CD4-positive, alpha-beta T cell treated with Interleukin-15 for 1 hour (primary cell): Measurements from ENCODE around the gene TMPRSS13.

Experiments used
- DNase-seq: peaks from one replicate; pipeline ENCODE4 v3.0.0-alpha.2; 2020

TMPRSS13 gene

GRCh38 chr11:117885777-117886176 lies 43.4 kb downstream of the TMPRSS13 start:
- DNase-seq: no peak

DNA sequence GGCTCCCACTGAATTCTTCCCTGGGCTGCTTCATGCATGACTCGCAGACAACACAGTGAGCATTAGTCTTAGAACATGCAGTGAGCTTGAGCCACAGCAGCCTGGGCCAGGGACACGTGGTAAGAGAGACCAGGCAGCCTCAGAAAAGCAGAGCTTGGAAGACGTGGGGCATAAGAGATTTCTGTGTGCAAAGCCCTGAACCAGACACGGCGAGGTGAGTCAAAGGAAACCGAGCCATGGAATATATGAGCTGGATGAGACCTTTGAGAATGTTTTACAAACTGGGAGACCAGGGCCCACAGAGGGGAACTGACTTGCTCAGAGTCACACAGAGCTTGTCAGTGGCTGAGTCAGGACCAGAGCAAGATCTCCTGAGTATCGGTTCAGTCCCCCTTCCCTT lies 44.2 kb downstream of the TMPRSS13 start:
- DNase-seq: no peak

DNA sequence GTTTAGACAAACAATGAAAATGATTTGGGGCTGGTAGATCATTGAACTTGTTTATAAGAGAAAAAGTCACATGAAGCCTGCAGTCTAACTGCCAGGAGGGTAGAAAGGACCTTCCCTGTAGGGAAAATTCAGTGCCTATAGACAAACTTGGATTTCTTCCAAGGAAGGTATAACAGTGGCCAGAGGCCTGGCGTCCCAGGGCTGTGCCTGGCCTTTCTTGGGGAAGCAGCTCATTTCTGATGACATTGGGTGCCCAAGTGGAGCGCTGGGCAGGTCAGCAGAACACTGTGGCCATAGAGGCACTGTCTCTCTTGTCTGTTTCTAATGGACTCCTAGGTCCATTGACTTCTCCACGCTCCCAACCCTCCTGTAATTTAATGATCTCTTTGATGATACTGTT lies 46.1 kb downstream of the TMPRSS13 start:
- DNase-seq: no peak

DNA sequence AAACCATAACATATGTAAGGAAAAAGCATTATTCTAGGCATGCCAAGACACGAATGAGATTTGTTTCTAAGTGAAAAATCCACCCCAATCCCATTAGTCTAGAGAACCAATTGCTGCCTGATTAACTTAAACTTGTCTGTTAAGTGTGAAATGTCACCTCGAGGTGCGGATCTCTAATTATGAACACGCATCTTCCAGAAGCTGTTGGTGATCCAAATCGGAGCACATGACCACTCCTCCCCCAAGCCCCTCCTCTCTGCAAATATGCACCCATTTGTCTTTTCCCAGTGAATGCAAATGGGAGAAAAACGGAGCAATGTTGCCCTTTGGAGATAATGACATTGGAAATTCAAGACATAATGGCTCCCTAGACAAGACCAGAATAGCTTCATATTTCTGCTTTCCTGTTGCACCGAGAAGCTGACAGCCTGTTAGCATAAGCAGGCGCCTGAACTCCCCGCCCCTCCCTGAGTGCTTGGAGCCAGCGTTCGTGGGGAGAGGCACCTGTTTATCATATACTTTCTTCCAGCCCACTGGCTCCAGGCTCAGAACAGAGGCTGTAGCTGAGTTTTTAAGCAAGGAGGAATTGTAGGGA lies 46.8 kb downstream of the TMPRSS13 start:
- no peak for DNase-seq

- DNase-seq: no peak
Measured at GRCh38 chr11:117881217-117881616, 48.0 kb downstream of the TMPRSS13 start.

GRCh38 chr11:117879516-117880480 lies 49.4 kb downstream of the TMPRSS13 start:
- DNase-seq: no peak

DNA sequence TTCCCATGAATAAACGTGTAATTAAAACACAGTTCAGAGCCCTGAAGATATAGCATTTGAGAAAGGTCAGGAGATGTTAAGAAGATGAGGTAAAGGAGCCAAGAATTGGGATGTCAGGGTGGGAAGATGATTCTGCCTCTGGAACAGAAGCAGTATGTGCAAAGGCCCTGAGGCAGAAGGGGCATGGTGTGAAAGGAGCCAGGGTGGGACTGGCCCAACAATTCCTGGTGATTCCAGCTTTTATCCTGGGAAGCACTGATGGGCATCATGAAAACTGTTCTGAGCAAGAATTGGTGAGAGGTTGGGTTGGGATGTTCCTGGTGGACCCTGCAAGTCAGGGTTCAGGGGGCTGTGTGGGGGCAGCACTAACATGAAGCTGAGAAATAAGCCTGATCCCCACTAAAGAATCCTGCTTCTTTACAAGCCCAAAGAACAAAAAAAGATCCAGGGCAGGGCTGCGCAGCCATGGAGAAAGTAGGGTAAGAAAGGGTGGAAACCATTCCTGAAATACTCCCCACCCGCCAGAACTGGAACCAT lies 50.2 kb downstream of the TMPRSS13 start:
- DNase-seq: no peak

GRCh38 chr11:117878314-117878938 lies 50.8 kb downstream of the TMPRSS13 start:
- DNase-seq: no peak

- no peak for DNase-seq
Measured at GRCh38 chr11:117877120-117877784, 52.0 kb downstream of the TMPRSS13 start.

DNA sequence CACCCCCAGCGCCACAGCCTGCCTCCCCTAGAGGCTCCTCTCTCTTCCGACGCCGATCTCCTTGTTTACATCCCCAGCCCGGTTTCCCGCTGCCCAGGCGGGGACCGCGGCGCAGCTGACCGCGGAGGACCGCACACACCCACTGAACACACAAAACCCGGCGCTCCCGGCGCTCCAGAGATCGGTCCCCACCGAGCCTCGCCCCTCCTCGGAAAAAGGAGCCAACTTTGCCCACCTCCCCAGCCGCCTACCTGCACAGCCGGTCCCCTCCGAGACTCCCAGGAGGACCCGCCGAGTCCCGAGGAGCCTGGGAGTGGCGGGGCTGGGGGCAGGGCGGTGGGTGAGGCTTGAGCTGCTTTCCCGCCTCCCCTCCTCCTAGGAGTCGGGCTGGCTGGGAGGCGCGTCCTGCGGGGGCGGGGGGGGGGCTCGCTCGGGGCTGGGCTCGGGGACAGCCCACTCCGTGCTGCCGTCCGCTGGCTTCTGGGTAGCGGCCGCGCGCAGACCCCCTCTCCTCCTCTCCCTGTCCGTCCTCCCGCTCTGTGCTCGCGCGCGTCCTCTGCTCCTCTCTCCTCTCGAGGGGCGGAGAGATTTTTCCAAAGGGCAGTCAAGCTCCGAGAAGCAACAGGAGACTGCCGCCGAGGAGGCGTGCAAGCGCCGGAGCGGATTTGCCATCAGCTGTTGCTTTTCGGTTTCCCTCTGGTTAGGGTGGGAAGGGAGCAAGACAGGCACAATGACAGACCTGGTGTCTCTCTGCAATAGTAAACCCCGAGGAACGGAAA lies 52.7 kb downstream of the TMPRSS13 start, which contains the start of gene FXYD6:
TSS of gene FXYD6 (minus strand) at position 318 of the 779 bp plus-strand sequence. CDS start 33,882 bp downstream, outside the sequence.
- DNase-seq: no peak

GRCh38 chr11:117876059-117876340 lies 53.2 kb downstream of the TMPRSS13 start:
- no peak for DNase-seq

DNA sequence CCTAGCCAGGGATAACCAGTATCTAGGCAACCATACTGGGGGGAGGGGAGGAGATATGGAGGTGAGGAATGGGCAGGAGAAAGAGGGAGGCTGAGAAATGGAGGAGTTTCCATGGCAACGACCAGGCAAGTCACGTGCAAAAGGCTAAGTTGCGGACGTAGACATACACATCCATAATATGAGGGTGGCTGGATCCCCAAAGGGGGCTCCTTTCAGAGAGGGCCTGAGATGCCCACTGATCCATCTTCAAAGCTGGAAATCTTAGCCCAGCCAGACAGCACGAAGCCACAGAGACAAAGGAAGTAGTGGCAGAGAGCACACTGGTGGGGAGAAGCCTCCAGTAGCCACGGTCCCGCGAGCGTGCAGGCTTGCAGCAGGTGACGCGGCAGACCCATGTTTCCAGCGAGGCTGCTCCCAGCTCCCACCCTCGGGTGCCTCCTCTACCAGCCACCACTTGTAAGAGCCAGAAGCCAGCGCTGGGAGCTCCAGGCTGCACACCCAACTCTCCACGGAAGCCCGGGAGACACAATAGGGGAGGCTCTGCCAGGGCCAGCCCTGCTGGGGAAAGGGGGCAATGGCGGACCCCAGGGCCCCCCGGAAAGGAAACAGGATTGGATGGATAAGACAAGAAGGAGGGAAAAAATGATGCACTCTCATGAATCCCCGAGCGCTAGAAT lies 53.7 kb downstream of the TMPRSS13 start:
- no peak for DNase-seq

DNA sequence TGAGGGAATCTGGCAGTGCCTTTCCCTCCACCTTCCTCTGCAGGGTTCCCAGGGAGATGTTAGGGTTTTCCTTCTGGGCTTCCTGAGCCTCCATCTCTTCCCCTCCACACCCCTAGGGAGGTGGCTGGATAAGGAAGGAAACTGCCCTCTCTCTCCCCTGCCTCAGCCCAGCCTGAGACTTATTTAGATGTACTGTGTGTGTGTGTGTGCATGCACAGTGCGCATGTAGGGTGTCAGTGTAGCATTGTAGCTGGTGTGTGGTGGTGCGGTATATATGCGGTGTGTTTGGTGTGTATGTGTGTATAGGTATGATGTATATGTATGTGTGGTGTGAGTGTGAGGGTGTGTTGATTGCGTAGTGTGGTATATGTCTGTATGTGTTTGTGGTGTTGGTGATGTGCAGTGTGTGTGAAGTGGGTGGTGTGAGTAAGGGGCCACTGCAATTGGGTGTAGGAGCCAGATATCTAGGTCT lies 54.3 kb downstream of the TMPRSS13 start:
- no peak for DNase-seq

- DNase-seq: no peak
Measured at GRCh38 chr11:117874253-117874909, 54.8 kb downstream of the TMPRSS13 start.

- no peak for DNase-seq
Measured at GRCh38 chr11:117873828-117874125, 55.4 kb downstream of the TMPRSS13 start.

DNA sequence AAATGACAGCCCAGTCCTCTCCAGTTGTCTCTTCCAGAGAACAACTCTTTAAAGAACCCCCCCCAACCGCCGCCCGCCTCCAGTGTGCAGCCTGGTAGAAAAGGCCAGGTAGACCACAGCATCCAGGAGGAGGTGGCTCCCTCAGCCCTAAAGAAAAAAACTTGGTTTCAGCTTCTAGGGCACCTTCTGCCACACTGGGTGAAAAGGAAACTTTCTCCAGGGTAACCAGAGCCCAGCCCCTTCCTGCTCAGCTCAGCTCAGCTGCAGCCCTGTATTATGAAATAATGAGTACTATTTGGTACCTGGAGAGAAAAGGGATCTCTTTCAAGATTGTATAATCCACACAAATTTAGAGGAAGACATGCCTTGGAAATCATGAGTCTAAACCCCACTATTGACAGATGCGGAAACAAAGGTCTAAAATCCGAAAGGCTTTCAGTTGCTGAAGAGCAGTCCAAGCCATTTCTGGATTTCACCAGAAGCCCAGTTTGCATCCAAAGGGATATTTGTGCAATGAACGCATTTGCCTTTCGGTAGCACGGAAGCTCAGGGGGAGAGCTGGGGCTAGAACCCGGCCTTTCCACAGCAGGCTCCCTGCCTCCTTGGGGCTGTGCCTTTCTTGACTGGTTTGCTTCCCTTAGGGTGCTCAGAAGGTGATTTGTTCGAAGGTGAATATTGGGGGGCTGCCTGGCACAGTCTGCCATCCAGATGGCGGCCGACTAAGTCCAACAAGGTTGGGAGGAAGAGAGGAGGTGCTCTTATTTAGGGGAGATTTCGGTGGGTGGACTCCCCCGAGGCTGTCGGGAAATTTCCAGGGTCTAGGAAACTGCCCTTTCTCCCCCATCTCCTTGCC lies 56.0 kb downstream of the TMPRSS13 start:
- no peak for DNase-seq

DNA sequence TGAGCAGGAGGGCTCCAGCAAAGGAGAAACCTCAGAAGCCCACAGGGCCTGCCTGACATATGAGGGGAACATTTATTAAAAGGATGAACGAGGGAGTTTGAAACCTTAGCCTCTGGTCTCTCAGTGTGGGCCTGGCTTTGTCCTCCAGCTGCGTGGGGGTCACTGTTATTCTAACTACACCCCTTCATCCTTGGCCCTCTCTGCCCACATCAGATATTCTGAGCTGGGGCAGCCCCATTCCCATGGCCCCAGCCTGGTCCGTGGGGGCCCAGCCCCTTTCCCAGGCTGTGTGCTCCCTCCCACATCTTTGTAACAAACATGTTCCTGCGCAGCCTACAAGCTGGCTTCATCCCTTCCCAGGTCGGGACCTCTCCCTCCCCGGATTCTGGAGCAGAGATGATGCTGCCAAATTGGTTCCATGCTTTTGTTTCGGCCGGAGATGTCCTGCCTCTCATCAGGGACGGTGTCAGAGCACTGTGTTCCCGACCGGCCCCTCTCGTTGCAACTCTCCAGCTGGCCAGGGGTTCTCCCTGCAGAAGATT lies 56.7 kb downstream of the TMPRSS13 start:
- DNase-seq: no peak

DNA sequence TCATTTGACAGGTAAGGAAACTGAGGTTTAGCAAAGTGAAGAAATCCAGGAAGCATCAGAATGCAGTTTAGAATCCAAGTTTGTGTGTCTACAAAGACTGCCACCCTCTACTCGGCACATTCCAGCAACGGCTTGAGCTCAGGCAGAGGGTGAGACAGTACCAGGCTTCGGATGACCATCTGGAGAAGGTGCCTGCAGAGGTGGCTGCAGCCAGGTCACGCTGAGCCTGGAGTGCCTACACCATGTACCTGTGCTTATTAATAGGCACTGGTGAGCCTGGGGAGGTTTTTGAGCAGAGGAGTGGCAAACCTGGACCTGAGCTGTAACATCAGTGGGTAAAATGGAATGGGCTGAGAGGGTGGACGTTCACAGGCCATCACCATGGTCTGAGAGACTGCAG lies 57.4 kb downstream of the TMPRSS13 start:
- DNase-seq: no peak

- DNase-seq: no peak
Measured at GRCh38 chr11:117871160-117871559, 58.0 kb downstream of the TMPRSS13 start.
